Measurements from ENCODE around the gene PCDHGB3. TPM values are rescaled to one million over a fixed set of nuclear protein-coding genes. Genes with fewer than 3 reads are reported as not detected.

Gene PCDHGB3
- total RNA-seq, 1 experiment from 2014 or later, result 1.6 TPM

GRCh38 chr5:141362719-141363118 lies 7.3 kb upstream of the PCDHGB3 start:
- H2BK5ac ChIP-seq (ENCODE audit: insufficient read length, low read length), result no peak overlapping the region

More at GRCh38 chr5:141362719-141363118, 7.3 kb upstream of the PCDHGB3 start:
- Mint-ChIP-seq H3K27me3 (ENCODE audit: low read depth) (peaks cover 7% of the 10 kb centered on the region), H3K4me1 (peaks cover 7 to 15% of the 10 kb centered on the region in 2 experiments; a peak in 3 of 4 replicates), H3K9me3 (peaks cover 67 to 74% of the 10 kb centered on the region in 2 experiments), H3K4me3 (peak overlapping the region in 1 of 2 experiments; percentile 10; a peak in 1 of 5 replicates), H3K36me3 (ENCODE audit: insufficient read depth in 1 of 3, low read depth in 3 of 3) (peaks cover 46 to 65% (median 60%) of the 10 kb centered on the region in 3 experiments), H3K27ac (no peak overlapping the region)
- Histone ChIP-seq H4K20me1 (ENCODE audit: control insufficient read depth, insufficient read depth, insufficient read length) (no peaks in the 10 kb centered on the region), H2BK20ac (ENCODE audit: low read depth, low read length, poor library complexity, severe bottlenecking) (no peak overlapping the region), H3K27ac (ENCODE audit: insufficient read length, low read depth, low read length) (no peak overlapping the region), H3K27me3 (ENCODE audit: insufficient read depth, low read length) (no peaks in the 10 kb centered on the region), H2AFZ (ENCODE audit: low read length) (no peak overlapping the region), H3K79me1 (ENCODE audit: insufficient read depth, low read depth, low read length, poor library complexity, severe bottlenecking) (no peaks in the 10 kb centered on the region), H2BK12ac (ENCODE audit: insufficient read length, low read depth, low read length) (no peak overlapping the region), H4K91ac (ENCODE audit: insufficient read length, low read depth, low read length) (no peak overlapping the region), H3K4me2 (ENCODE audit: insufficient read depth, insufficient read length, low read length) (no peak overlapping the region), H3K18ac (ENCODE audit: insufficient read length, low read depth, low read length) (no peak overlapping the region), H4K5ac (ENCODE audit: insufficient read length, low read depth, low read length) (no peak overlapping the region), H3K14ac (ENCODE audit: insufficient read depth, low read length) (no peak overlapping the region), H3K56ac (ENCODE audit: insufficient read length, low read depth, low read length) (no peak overlapping the region), H2BK15ac (ENCODE audit: low read depth, low read length) (no peak overlapping the region), H3K23me2 (ENCODE audit: insufficient read length, low read depth, low read length, poor library complexity, severe bottlenecking) (no peaks in the 10 kb centered on the region), H2BK120ac (ENCODE audit: low read depth, low read length, poor library complexity, severe bottlenecking) (no peak overlapping the region), H4K8ac (replicated peaks; ENCODE audit: insufficient read length, low read depth, low read length) (no peak overlapping the region), H3K79me2 (ENCODE audit: insufficient read depth, low read length) (no peaks in the 10 kb centered on the region), H3T11ph (ENCODE audit: low read length) (no peak overlapping the region), H3K23ac (ENCODE audit: insufficient read length, low read depth, low read length) (no peak overlapping the region), H3K9ac (ENCODE audit: extremely low read depth, insufficient read length, low read length) (no peak overlapping the region), H2AK5ac (ENCODE audit: insufficient read length, low read length) (no peak overlapping the region), H3K4ac (ENCODE audit: low read depth, low read length) (no peak overlapping the region), H3K9me3 (ENCODE audit: control insufficient read depth, low read depth, low read length) (peaks cover 22% of the 10 kb centered on the region), H3K4me1 (ENCODE audit: insufficient read depth, low read length) (no peaks in the 10 kb centered on the region)
- no peak for TF ChIP-seq CTCF (conservative IDR thresholded peaks at IDR 0.05)
- DNase-seq, result no peak

Measured in H9 (cell line).